ENCODE data around the gene ST6GAL1. TPM values are rescaled to one million over a fixed set of nuclear protein-coding genes. Genes with fewer than 3 reads are reported as not detected.

Gene ST6GAL1
- total RNA-seq, 1 experiment from 2014 or later: 25.6 TPM

DNA sequence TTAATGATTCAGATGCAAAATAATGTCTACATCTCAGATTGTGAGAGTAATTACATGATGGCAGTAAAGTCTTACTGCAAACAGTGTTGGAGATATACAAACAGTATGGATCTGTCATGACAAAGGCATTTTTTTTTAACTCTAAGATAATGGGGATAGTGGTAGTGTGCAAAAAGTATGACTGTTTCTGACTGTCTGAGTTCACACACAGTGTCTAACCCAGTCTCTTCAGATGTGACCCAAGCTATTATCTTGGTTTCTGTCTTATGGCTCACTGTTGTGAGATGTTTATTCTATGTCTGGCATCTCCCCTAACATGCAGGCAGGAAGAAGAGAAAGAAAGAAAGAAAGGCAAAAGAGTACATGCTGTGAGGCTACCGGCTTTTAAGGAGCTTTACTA is 191.9 kb downstream of the ST6GAL1 start:
- Histone ChIP-seq H3K4me3 (no peak overlapping the region), H3K27me3 (ENCODE audit: insufficient read depth, low read depth) (no peaks in the 10 kb centered on the region), H3F3A (ENCODE audit: insufficient read depth, low read depth) (no peaks in the 10 kb centered on the region), H3K9me2 (ENCODE audit: insufficient read depth) (0 out of 2 replicates have a peak, but pooled peaks cover 5% of the 10 kb centered on the region), H3K4me1 (replicated peaks; ENCODE audit: insufficient read depth) (no peaks in the 10 kb centered on the region), H3K27ac (no peak overlapping the region), H3K4me2 (no peak overlapping the region), H3K36me3 (ENCODE audit: low read depth) (peaks cover 11% of the 10 kb centered on the region; the same call in 1 of the 2 replicates), H3K79me2 (ENCODE audit: low read depth) (no peaks in the 10 kb centered on the region), H4K20me1 (ENCODE audit: insufficient read depth) (no peaks in the 10 kb centered on the region), H2AFZ (no peak overlapping the region), H3K9me3 (ENCODE audit: insufficient read depth, low read depth) (peaks cover 4% of the 10 kb centered on the region; the same call in 1 of the 2 replicates)
- no TSS peak for BruUV-seq (replicated peaks)
- ChIA-PET POLR2A (ENCODE audit: unreplicated experiment) (interaction anchor here (0.5 kb wide), 2 partner anchors 65 to 161 kb away, joined by 3 to 9 read pairs; no protein-coding TSS in a partner anchor), CTCF (no interaction called here)
- no peak for TF ChIP-seq EZH2 (IDR thresholded peaks at IDR 0.05; ENCODE audit: low read depth)
- TF ChIP-seq, protein P1, sequence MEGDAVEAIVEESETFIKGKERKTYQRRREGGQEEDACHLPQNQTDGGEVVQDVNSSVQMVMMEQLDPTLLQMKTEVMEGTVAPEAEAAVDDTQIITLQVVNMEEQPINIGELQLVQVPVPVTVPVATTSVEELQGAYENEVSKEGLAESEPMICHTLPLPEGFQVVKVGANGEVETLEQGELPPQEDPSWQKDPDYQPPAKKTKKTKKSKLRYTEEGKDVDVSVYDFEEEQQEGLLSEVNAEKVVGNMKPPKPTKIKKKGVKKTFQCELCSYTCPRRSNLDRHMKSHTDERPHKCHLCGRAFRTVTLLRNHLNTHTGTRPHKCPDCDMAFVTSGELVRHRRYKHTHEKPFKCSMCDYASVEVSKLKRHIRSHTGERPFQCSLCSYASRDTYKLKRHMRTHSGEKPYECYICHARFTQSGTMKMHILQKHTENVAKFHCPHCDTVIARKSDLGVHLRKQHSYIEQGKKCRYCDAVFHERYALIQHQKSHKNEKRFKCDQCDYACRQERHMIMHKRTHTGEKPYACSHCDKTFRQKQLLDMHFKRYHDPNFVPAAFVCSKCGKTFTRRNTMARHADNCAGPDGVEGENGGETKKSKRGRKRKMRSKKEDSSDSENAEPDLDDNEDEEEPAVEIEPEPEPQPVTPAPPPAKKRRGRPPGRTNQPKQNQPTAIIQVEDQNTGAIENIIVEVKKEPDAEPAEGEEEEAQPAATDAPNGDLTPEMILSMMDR (conservative IDR thresholded peaks at IDR 0.05): no peak
- no peak for DNase-seq
- intact Hi-C loops (cut with micrococcal nuclease; ENCODE audit: unreplicated experiment): no loop called here

GRCh38 chr3:187125319-187126031 is 195.1 kb downstream of the ST6GAL1 start:
- no peaks in the 10 kb centered on the region for H3K4me1 ChIP-seq (replicated peaks; ENCODE audit: insufficient read depth)
- no peak overlapping the region for H3K27ac ChIP-seq
- H3F3A ChIP-seq (ENCODE audit: insufficient read depth, low read depth): no peaks in the 10 kb centered on the region
- H3K27me3 ChIP-seq (ENCODE audit: insufficient read depth, low read depth): no peaks in the 10 kb centered on the region
- no TSS peak for BruUV-seq (replicated peaks)
- 0 out of 2 replicates have a peak, but pooled peaks cover 5% of the 10 kb centered on the region for H3K9me2 ChIP-seq (ENCODE audit: insufficient read depth)
- intact Hi-C loops (cut with micrococcal nuclease; ENCODE audit: unreplicated experiment): no loop called here
- peaks cover 20% of the 10 kb centered on the region for H3K36me3 ChIP-seq (ENCODE audit: low read depth)
- POLR2A ChIA-PET (ENCODE audit: unreplicated experiment): no interaction called here
- no peak overlapping the region for H3K4me3 ChIP-seq
- TF ChIP-seq EZH2 (IDR thresholded peaks at IDR 0.05; ENCODE audit: low read depth): no peak
- TF ChIP-seq, protein P1 (conservative IDR thresholded peaks at IDR 0.05): no peak
- CTCF ChIA-PET: no interaction called here
- no peak overlapping the region for H3K4me2 ChIP-seq
- peaks cover 6% of the 10 kb centered on the region for H3K79me2 ChIP-seq (ENCODE audit: low read depth)
- peaks cover 13% of the 10 kb centered on the region for H3K9me3 ChIP-seq (ENCODE audit: insufficient read depth, low read depth)
- H2AFZ ChIP-seq: no peak overlapping the region
- DNase-seq: no peak
- H4K20me1 ChIP-seq (ENCODE audit: insufficient read depth): no peaks in the 10 kb centered on the region

Other genes with a start within 250 kb of the ST6GAL1 start
- gene KNG1, start 213.2 kb upstream of the ST6GAL1 start, total RNA-seq (2021): not detected in 2 replicates
- gene EIF4A2, start 146.9 kb upstream of the ST6GAL1 start, total RNA-seq (2021): 446 and 618 TPM in 2 replicates
- gene RFC4, start 124.0 kb upstream of the ST6GAL1 start, total RNA-seq (2021): 93.8 and 94.5 TPM in 2 replicates
- gene ADIPOQ, start 87.8 kb upstream of the ST6GAL1 start, total RNA-seq (2021): not detected in 2 replicates
- gene RPL39L, start 209.0 kb downstream of the ST6GAL1 start, total RNA-seq (2021): 73.9 and 81.3 TPM in 2 replicates

Data from PC-9 (cell line).